ENCODE measurements around the gene ASF1A.

ASF1A gene

GRCh38 chr6:118917546-118918328 lies 23.8 kb downstream of the ASF1A start:
- no peak for DNase-seq

- no peak for DNase-seq
Observed at GRCh38 chr6:118918329-118918725, 24.4 kb downstream of the ASF1A start.

DNA sequence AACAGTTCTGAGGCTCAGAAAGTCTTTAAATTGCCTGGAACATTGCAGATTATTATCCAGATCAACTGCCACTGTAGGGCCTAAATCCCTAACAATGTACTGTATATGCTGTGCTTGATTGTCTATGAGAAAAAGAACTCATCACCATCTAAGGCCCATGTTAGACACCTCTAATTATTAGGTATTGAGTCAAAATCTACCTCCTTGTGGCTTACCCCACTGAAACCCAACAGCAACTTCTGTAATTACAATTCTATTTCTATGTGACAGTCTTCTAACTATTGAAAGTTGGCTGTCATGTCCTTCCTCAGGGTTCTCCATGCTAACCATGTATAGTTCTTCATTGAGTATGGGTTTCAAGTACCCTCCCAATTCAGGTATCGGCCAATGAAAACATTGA lies 27.1 kb downstream of the ASF1A start:
- DNase-seq = no peak

DNA sequence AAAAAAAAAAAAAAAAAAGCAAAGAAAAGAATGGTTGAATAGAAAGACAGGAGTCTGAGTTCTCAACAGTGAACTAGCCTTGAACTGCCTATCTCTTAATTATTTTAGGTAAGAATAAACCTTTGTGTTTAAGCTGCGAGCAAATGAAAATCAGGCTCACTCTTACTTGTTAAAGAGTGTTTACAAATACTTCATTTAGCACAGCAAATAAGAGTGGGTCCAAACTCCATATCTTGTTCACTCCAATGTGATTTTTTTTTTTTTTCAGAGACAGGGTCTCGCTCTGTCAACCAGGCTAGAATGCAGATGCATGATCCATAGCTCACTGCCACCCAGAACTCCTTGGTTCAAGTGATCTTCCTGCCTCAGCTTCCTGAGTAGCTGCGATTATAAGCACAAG lies 29.1 kb downstream of the ASF1A start:
- no peak for DNase-seq

DNA sequence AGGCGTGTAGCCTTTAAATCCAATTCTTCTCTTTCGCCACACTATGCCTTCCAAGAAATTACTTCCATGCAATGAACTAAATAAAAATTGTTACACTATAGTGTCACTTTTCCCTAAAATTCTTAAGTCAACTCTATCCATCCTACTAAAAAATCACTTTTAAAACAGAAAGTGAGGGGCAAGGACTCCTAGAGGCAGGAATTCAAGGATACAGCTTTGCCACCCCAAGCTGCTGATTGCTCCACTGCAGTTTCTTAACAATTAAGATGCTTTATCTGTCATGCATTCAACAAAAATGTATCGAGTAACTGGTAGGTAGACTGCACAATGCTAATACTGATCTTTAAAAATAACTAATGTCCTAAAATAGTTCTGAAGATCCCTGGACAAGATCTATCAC lies 36.7 kb downstream of the ASF1A start:
- no peak for DNase-seq

DNA sequence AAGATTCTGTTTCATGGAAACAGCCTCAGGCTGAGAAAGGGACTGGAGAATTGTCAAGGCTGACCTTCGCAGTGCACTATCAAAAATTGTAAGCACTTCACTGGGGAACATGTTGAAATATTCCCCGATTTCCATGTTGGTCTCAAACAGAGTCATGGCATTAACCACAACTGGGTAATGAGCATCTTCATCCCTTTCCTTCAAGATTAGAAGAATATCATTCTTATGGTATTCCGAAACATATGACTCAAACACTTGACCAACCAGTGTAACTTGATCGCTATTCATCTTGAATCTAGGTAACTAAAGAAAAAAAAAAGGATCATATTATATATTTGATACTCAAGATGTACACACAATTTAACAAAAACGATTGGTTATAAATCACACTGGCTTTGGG lies 37.5 kb downstream of the ASF1A start:
- no peak for DNase-seq

DNA sequence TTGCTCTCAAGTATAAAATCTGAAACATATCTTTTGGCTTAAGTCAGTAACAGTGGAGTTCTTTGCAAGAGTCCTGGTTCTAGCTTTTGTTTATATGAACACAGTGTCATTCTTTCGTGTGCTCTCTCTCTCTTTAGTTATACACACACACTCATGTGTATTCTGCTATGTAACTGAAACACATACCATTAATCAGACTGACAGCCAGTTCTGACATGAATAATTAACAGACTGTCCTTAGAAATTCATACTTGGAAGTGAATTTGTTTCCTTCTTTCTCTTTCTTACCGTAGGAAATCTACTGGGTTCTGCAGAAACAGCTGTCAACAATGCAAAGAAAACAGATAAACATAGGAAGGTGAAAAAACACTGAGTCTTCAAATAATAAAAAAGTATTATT lies 38.5 kb downstream of the ASF1A start:
- DNase-seq = no peak

- no peak for DNase-seq
Observed at GRCh38 chr6:118933855-118934460, 40.0 kb downstream of the ASF1A start.

- DNase-seq = peak; percentile 93 to 98
Observed at GRCh38 chr6:118934461-118935330, 40.7 kb downstream of the ASF1A start, which contains the start of gene MCM9. Gene MCM9 (minus strand): TSS chr6:118935159. CDS start chr6:118931723, 3,436 bp downstream.

- DNase-seq = no peak
Observed at GRCh38 chr6:118935331-118935668, 41.3 kb downstream of the ASF1A start.

GRCh38 chr6:118935978-118936703 lies 42.2 kb downstream of the ASF1A start:
- peak; percentile 27 to 66 for DNase-seq

DNA sequence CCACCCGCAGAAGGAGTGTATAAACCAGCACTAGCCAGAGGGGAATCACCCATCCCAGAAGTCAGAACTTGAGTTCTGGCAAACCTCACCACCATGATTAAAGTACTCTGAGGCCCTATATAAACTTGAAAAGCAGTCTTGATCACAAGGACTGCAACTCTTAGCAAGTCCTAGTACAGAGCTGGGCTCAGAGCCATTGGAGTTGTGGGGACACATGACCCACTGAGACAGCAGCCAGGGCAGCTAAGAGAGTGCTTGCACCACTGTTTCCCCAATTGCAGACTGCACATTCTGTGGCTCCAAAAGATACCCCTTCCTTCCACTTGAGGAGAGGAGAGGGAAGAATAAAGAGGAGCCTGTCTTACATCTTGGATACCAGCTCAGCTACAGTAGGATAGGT lies 45.7 kb downstream of the ASF1A start:
- no peak for DNase-seq

GRCh38 chr6:118940770-118941169 lies 46.8 kb downstream of the ASF1A start:
- DNase-seq = no peak

DNA sequence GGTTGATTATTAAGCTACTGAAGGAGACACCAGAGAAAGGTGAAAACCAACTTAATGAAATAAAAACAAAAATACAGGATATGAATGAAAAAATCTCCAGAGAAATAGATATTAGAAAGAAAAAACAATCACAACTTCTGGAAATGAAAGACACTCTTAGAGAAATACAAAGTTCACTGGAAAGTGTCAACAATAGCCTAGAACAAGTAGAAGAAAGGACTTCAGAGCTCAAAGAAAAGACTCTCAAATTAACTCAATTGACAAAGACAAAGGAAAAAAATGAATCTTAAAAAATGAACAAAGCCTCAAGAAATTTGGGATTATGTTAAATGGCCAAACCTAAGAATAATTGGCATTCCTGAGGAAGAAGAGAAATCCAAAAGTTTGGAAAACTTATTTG lies 51.3 kb downstream of the ASF1A start:
- DNase-seq = no peak

DNA sequence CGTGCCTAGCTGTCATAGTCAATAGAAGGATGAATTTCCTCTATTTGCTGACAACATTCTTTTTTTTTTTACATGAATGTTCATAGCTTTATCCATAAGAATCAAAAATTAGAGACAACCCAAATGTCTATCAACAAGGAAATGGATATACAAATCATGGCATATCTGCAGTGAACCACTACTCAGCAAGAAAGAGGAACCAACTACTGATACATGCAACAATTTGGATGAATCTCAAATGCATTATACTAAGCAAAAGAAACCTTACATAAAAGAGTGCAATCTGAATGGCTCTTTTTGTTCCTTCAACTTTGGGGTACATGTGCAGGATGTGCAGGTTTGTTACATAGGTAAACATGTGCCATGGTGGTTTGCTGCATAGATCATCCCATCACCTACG lies 58.7 kb downstream of the ASF1A start:
- no peak for DNase-seq

GRCh38 chr6:118953391-118953790 lies 59.4 kb downstream of the ASF1A start:
- no peak for DNase-seq

All from inflammatory macrophage treated with lipopolysaccharide for 1 hour (primary cell).